Measurements from ENCODE around the gene ATP6V1B1. TPM values are rescaled to one million over a fixed set of nuclear protein-coding genes. Genes with fewer than 3 reads are reported as not detected.

ATP6V1B1 gene
- total RNA-seq, 1 experiment from 2014 or later = 6.5 TPM

DNA sequence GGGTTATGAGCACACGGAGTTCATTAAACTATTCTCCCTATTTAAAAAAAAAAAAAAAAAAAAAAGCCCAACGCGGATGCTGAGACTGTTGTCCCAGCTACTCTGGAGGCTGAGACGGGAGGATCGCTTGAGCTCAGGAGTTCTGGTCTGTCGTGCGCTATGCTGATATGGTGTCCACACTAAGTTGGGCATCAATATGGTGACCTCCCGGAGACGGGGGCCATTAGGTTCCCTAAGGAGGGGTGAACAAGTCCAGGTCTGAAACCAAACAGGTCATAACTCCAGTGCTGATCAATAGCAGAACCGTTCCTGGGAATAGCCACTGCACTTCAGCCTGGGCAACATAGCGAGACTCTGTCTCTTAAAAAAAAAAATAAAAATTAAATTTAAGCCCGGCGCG, 29.8 kb downstream of the ATP6V1B1 start:
- Histone ChIP-seq H3K36me3 (ENCODE audit: insufficient read depth, low read length, poor library complexity, severe bottlenecking) (no peaks in the 10 kb centered on the region), H3K27me3 (replicated peaks; ENCODE audit: insufficient read depth, low read depth, low read length, poor library complexity) (no peaks in the 10 kb centered on the region), H3K27ac (ENCODE audit: low read depth, low read length, poor library complexity, severe bottlenecking) (no peak overlapping the region), H3K4me3 (ENCODE audit: low read depth, low read length, poor library complexity, severe bottlenecking) (no peak overlapping the region), H3K9me3 (ENCODE audit: low read depth, low read length, poor library complexity, severe bottlenecking) (no peaks in the 10 kb centered on the region), H3K4me1 (ENCODE audit: insufficient read depth, low read length, poor library complexity, severe bottlenecking) (no peaks in the 10 kb centered on the region)
- intact Hi-C loops (cut with micrococcal nuclease; ENCODE audit: unreplicated experiment) = no loop called here
- BruUV-seq (replicated peaks) = no TSS peak
- no peak for TF ChIP-seq EZH2 (IDR thresholded peaks at IDR 0.05; ENCODE audit: borderline replicate concordance, low read depth, low read length, poor library complexity, severe bottlenecking)
- TF ChIP-seq, protein P1, sequence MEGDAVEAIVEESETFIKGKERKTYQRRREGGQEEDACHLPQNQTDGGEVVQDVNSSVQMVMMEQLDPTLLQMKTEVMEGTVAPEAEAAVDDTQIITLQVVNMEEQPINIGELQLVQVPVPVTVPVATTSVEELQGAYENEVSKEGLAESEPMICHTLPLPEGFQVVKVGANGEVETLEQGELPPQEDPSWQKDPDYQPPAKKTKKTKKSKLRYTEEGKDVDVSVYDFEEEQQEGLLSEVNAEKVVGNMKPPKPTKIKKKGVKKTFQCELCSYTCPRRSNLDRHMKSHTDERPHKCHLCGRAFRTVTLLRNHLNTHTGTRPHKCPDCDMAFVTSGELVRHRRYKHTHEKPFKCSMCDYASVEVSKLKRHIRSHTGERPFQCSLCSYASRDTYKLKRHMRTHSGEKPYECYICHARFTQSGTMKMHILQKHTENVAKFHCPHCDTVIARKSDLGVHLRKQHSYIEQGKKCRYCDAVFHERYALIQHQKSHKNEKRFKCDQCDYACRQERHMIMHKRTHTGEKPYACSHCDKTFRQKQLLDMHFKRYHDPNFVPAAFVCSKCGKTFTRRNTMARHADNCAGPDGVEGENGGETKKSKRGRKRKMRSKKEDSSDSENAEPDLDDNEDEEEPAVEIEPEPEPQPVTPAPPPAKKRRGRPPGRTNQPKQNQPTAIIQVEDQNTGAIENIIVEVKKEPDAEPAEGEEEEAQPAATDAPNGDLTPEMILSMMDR (conservative IDR thresholded peaks at IDR 0.05; ENCODE audit: low read depth, low read length) = no peak
- POLR2A ChIA-PET (ENCODE audit: low non-redundant PET) = no interaction called here
- DNase-seq (ENCODE audit: low spot score) = no peak
- CTCF ChIA-PET = interaction anchor here (0.6 kb wide), 1 partner anchor 94 kb away, joined by 4 read pairs; no protein-coding TSS in a partner anchor

DNA sequence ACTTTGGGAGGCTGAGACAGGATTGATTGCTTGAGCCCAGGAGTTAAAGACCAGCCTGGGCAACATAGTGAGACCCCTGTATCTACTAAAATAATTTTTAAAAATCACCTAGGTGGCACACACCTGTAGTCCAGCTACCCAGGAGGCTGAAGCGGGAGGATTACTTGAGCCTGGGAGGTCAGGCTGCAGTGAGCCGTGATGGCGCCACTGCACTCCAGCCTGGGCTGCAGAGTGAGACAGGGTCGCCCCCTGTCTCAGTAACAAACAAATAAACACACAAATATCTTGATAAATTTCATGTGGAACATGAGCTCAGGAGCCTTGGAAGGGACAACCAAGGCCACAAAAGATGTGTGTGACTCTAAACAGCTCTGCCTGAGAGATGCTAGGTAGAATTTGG, 31.0 kb downstream of the ATP6V1B1 start:
- H3K4me3 ChIP-seq (ENCODE audit: low read depth, low read length, poor library complexity, severe bottlenecking) = no peak overlapping the region
- intact Hi-C loops (cut with micrococcal nuclease; ENCODE audit: unreplicated experiment) = no loop called here
- TF ChIP-seq, protein P1 (conservative IDR thresholded peaks at IDR 0.05; ENCODE audit: low read depth, low read length) = no peak
- TF ChIP-seq EZH2 (IDR thresholded peaks at IDR 0.05; ENCODE audit: borderline replicate concordance, low read depth, low read length, poor library complexity, severe bottlenecking) = no peak
- no peaks in the 10 kb centered on the region for H3K27me3 ChIP-seq (replicated peaks; ENCODE audit: insufficient read depth, low read depth, low read length, poor library complexity)
- H3K36me3 ChIP-seq (ENCODE audit: insufficient read depth, low read length, poor library complexity, severe bottlenecking) = no peaks in the 10 kb centered on the region
- BruUV-seq (replicated peaks) = no TSS peak
- no peaks in the 10 kb centered on the region for H3K4me1 ChIP-seq (ENCODE audit: insufficient read depth, low read length, poor library complexity, severe bottlenecking)
- CTCF ChIA-PET = interaction anchor here (0.6 kb wide), 2 partner anchors 18 to 19 kb away, joined by 3 to 4 read pairs; no protein-coding TSS in a partner anchor
- no peaks in the 10 kb centered on the region for H3K9me3 ChIP-seq (ENCODE audit: low read depth, low read length, poor library complexity, severe bottlenecking)
- no peak overlapping the region for H3K27ac ChIP-seq (ENCODE audit: low read depth, low read length, poor library complexity, severe bottlenecking)
- no peak for DNase-seq (ENCODE audit: low spot score)
- POLR2A ChIA-PET (ENCODE audit: low non-redundant PET) = no interaction called here

DNA sequence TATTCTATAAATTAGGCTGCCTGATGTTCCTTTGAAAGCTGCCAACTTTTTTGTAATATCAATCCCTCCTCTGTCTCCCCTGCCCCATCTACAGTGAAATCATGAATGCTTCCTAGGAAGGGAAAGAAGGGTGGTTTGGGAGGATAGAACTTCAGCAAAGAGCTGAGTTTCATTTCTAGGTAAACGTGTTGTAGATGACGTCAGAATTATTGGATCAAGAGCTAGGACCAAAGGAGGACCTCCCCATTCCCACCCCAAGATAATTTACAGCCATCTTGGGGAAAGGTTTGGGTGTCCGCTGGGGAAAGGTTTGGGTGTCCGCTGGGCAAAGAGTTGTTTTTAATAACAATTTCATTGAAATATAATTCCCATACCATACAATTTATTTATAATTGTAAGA, 31.5 kb downstream of the ATP6V1B1 start:
- Histone ChIP-seq H3K27me3 (replicated peaks; ENCODE audit: insufficient read depth, low read depth, low read length, poor library complexity) (no peaks in the 10 kb centered on the region), H3K9me3 (ENCODE audit: low read depth, low read length, poor library complexity, severe bottlenecking) (no peaks in the 10 kb centered on the region), H3K27ac (ENCODE audit: low read depth, low read length, poor library complexity, severe bottlenecking) (no peak overlapping the region), H3K36me3 (ENCODE audit: insufficient read depth, low read length, poor library complexity, severe bottlenecking) (no peaks in the 10 kb centered on the region), H3K4me3 (ENCODE audit: low read depth, low read length, poor library complexity, severe bottlenecking) (no peak overlapping the region), H3K4me1 (ENCODE audit: insufficient read depth, low read length, poor library complexity, severe bottlenecking) (no peaks in the 10 kb centered on the region)
- BruUV-seq (replicated peaks) = no TSS peak
- intact Hi-C loops (cut with micrococcal nuclease; ENCODE audit: unreplicated experiment) = no loop called here
- DNase-seq (ENCODE audit: low spot score) = no peak
- POLR2A ChIA-PET (ENCODE audit: low non-redundant PET) = no interaction called here
- CTCF ChIA-PET = no interaction called here
- TF ChIP-seq EZH2 (IDR thresholded peaks at IDR 0.05; ENCODE audit: borderline replicate concordance, low read depth, low read length, poor library complexity, severe bottlenecking) = no peak
- TF ChIP-seq, protein P1 (conservative IDR thresholded peaks at IDR 0.05; ENCODE audit: low read depth, low read length) = no peak

All from A673 (cell line).